OCI-LY7 (cell line): ENCODE results near the gene MAPK13. TPM values are rescaled to one million over a fixed set of nuclear protein-coding genes. Genes with fewer than 3 reads are reported as not detected.

Source experiments
- BruUV-seq: library from RNA; stranded (reverse); fragments of 400-500 nt; replicated peaks from 2 replicates; lab custom pipeline; 2021; lab: Mats Ljungman, UMichigan
- CTCF ChIA-PET: fragments of 300-600 bp; sonication (Branson Sonifier 250); formaldehyde crosslinking; loops from one replicate; lab custom pipeline; 2022; ENCODE audit warnings: antibody characterized with exemption; ENCODE audit not compliant: unreplicated experiment; lab: Charles Lee
- POLR2A ChIA-PET: fragments of 300-600 bp; sonication (Branson Sonifier 250); formaldehyde crosslinking; loops from one replicate; lab custom pipeline; 2022; ENCODE audit warnings: antibody characterized with exemption; lab: Charles Lee
- DNase-seq: peaks from one replicate; pipeline ENCODE4 v3.0.0-alpha.2; 2015; ENCODE audit warnings: low spot score
- H2AFZ ChIP-seq: fragments of 200-600 bp; sonication (generic), shearing (Covaris generic); 2 replicates; pipeline ENCODE4 v1.6.1; 2014; ENCODE audit warnings: mild to moderate bottlenecking, antibody characterized with exemption, low read length, moderate library complexity
- H3K27ac ChIP-seq: fragments of 200-600 bp; sonication (generic); 2 replicates; pipeline ENCODE4 v1.5.1; 2014; ENCODE audit warnings: mixed run types, low read depth, mild to moderate bottlenecking, moderate library complexity, low read length, inconsistent platforms; ENCODE audit not compliant: poor library complexity, severe bottlenecking
- H3K36me3 ChIP-seq: fragments of 200-600 bp; sonication (generic); 2 replicates; pipeline ENCODE4 v1.6.1; 2014; ENCODE audit warnings: mild to moderate bottlenecking, antibody characterized with exemption, low read length, moderate library complexity, mixed read lengths; ENCODE audit not compliant: insufficient read depth
- H3K4me1 ChIP-seq: fragments of 200-600 bp; sonication (generic); 2 replicates; pipeline ENCODE4 v1.5.1; 2014; ENCODE audit warnings: mild to moderate bottlenecking, low read length; ENCODE audit not compliant: insufficient read depth, poor library complexity, severe bottlenecking
- H3K4me2 ChIP-seq: fragments of 200-600 bp; sonication (generic); 2 replicates; pipeline ENCODE4 v1.6.1; 2014; ENCODE audit warnings: mild to moderate bottlenecking, low read length
- H3K4me3 ChIP-seq: fragments of 200-600 bp; sonication (generic); 2 replicates; pipeline ENCODE4 v1.5.1; 2014; ENCODE audit warnings: mild to moderate bottlenecking, low read depth, low read length; ENCODE audit not compliant: poor library complexity, severe bottlenecking
- H3K79me2 ChIP-seq: fragments of 200-600 bp; sonication (generic); 2 replicates; pipeline ENCODE4 v1.6.1; 2016; ENCODE audit warnings: low read depth, mild to moderate bottlenecking, low read length, moderate library complexity, mixed read lengths; ENCODE audit not compliant: insufficient read depth
- H3K9me2 ChIP-seq: fragments of 200-600 bp; sonication (generic); 2 replicates; pipeline ENCODE4 v1.6.1; 2016; ENCODE audit warnings: mild to moderate bottlenecking, low read length, mixed read lengths; ENCODE audit not compliant: insufficient read depth
- H3K9me3 ChIP-seq: fragments of 200-600 bp; sonication (generic); 2 replicates; pipeline ENCODE4 v1.6.1; 2014; ENCODE audit warnings: mild to moderate bottlenecking, mixed run types, low read length, mixed read lengths
- H4K20me1 ChIP-seq: fragments of 200-600 bp; sonication (generic); 2 replicates; pipeline ENCODE4 v1.6.1; 2014; ENCODE audit warnings: mild to moderate bottlenecking, antibody characterized with exemption, low read length, moderate library complexity, mixed read lengths; ENCODE audit not compliant: insufficient read depth
- EZH2phosphoT487 ChIP-seq: fragments of 200-600 bp; sonication (generic); IDR thresholded peaks from 2 replicates; pipeline ENCODE4 v1.6.1; 2018; ENCODE audit warnings: low read depth, borderline replicate concordance, mild to moderate bottlenecking, mixed run types, antibody characterized with exemption, low read length, moderate library complexity, mixed read lengths
- intact Hi-C: fragments of 100-400 bp; cut with micrococcal nuclease; formaldehyde crosslinking; loops from one replicate; pipeline ENCODE4 v1.10.0; 2022; ENCODE audit not compliant: unreplicated experiment
- total RNA-seq, 2 experiments: library from RNA; depleted of rRNA in 1 of 2; stranded (reverse); fragments of >200 nt in 1 of 2; shearing (Covaris generic) in 1 of 2; gene quantifications; 2 replicates each; pipeline ENCODE4 v1.2.3, GENCODE V29; 2014 to 2022
- TF ChIP-seq, protein P1 (sequence below): fragments of 200-600 bp; sonication (generic); conservative IDR thresholded peaks from 2 replicates; pipeline ENCODE4 v1.5.1; 2014; ENCODE audit warnings: mild to moderate bottlenecking, antibody characterized with exemption, low read length, moderate library complexity, mixed read lengths

MAPK13 gene
- total RNA-seq, 2 experiments from 2014 or later, result 0.88 to 1.8 TPM

DNA sequence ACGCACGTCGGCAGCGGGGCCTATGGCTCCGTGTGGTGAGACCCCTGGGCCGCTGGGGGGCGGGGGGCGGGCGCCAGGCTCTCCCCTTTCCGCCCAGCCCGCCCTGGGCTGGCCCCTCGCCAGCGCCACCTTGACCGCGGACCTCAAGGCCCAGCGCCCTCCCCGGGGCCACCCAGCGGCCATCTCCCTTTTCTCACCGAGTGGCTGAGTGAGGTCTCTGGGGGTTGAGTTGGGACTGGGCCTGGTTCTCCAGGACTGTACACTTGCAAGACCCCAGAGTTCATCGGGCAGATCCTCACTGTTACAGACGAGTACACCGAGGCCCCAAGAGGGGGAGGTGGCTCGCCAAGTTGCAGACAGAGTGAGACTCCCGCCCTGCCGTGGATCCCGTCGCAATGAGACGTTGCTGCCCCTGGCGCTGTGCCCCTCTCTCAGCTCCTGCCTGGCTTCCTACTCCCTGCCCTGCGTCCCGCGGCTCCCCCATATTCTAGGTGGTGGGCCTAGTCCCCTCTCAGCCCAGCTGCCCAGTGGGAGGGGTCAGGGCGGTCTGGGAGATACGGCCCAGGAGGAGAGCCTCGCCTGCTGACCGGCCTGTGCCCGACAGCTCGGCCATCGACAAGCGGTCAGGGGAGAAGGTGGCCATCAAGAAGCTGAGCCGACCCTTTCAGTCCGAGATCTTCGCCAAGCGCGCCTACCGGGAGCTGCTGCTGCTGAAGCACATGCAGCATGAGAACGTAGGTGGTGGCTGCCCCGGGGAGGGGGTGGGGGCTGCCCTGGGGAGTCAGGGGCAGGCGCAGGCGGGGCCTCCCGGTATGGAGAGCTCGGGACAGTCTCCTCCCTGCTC, 576 bp downstream of the MAPK13 start:
- no peak overlapping the region for H3K27ac ChIP-seq
- H4K20me1 ChIP-seq, result no peaks in the 10 kb centered on the region
- no TSS peak for BruUV-seq
- peak overlapping the region; percentile 75 for H2AFZ ChIP-seq
- ChIA-PET CTCF (interaction anchor here (0.6 kb wide), 1 partner anchor 9 kb away, joined by 3 read pairs; no protein-coding TSS in a partner anchor), POLR2A (interaction anchor here (0.6 to 1.5 kb wide), 4 partner anchors 10 to 33 kb away, joined by 3 to 9 read pairs (median 3); no protein-coding TSS in a partner anchor)
- H3K4me1 ChIP-seq, result peaks cover 19% of the 10 kb centered on the region
- H3K36me3 ChIP-seq, result no peaks in the 10 kb centered on the region
- H3K9me3 ChIP-seq, result no peaks in the 10 kb centered on the region
- no peak for TF ChIP-seq EZH2phosphoT487
- TF ChIP-seq, protein P1, sequence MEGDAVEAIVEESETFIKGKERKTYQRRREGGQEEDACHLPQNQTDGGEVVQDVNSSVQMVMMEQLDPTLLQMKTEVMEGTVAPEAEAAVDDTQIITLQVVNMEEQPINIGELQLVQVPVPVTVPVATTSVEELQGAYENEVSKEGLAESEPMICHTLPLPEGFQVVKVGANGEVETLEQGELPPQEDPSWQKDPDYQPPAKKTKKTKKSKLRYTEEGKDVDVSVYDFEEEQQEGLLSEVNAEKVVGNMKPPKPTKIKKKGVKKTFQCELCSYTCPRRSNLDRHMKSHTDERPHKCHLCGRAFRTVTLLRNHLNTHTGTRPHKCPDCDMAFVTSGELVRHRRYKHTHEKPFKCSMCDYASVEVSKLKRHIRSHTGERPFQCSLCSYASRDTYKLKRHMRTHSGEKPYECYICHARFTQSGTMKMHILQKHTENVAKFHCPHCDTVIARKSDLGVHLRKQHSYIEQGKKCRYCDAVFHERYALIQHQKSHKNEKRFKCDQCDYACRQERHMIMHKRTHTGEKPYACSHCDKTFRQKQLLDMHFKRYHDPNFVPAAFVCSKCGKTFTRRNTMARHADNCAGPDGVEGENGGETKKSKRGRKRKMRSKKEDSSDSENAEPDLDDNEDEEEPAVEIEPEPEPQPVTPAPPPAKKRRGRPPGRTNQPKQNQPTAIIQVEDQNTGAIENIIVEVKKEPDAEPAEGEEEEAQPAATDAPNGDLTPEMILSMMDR, result no peak
- no peak for DNase-seq
- peak overlapping the region; percentile 29; the same call in 1 of the 2 replicates for H3K4me2 ChIP-seq
- H3K79me2 ChIP-seq, result no peaks in the 10 kb centered on the region
- intact Hi-C loops, result no loop called here
- no peak overlapping the region for H3K4me3 ChIP-seq
- H3K9me2 ChIP-seq, result no peaks in the 10 kb centered on the region

DNA sequence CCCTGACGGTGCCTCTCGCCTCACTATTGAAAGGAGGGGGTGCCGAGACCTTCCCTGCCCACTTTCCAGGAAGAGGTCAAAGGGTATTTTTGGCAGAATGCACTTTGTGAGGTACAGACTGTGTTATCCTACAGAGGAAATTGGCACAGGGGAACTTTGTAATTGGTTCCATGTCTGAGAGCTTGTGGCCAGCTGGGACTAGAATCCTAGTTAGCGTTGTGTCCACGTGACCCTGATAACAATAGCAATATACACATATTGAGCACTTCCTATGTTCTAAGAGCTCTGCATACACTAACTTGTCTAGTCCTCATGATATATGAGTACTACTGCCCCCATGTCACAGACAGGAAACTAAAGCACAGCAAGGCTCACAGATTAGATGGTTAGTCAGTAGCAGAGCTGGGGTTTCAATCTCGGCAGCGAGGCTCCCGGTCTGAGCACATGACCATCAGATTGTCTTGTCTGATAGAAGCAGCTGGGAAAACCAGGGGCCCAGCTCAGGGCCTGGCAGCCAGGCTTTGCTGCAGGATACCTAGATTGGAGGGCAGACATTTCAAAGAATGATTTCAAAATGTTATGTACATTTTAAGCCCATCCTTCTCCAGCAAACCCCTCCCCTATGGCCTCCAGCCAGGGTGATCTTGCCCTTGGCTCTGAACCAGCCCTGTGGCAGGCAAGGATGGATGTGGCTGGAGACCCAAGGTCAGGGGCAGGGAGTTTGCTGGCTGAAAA, 1.4 kb downstream of the MAPK13 start:
- intact Hi-C loops, result no loop called here
- no TSS peak for BruUV-seq
- Histone ChIP-seq H3K4me1 (peaks cover 27% of the 10 kb centered on the region), H3K27ac (peak overlapping the region; percentile 7), H3K9me3 (no peaks in the 10 kb centered on the region), H3K4me2 (peak overlapping the region; percentile 29; the same call in 1 of the 2 replicates), H3K36me3 (no peaks in the 10 kb centered on the region), H3K9me2 (no peaks in the 10 kb centered on the region), H3K79me2 (no peaks in the 10 kb centered on the region), H4K20me1 (no peaks in the 10 kb centered on the region), H2AFZ (peak overlapping the region; percentile 75), H3K4me3 (no peak overlapping the region)
- no peak for TF ChIP-seq EZH2phosphoT487
- TF ChIP-seq, protein P1, result 0 out of 2 replicates have a peak, but pooled peaks have one; percentile 30
- ChIA-PET CTCF (no interaction called here), POLR2A (interaction anchor here (0.6 to 1.5 kb wide), 3 partner anchors 10 to 20 kb away, joined by 3 to 9 read pairs (median 3); no protein-coding TSS in a partner anchor)
- peak; percentile 62 for DNase-seq
